ENCODE data around the gene PTPRA. TPM values are rescaled to one million over a fixed set of nuclear protein-coding genes. Genes with fewer than 3 reads are reported as not detected.

PTPRA gene
- total RNA-seq, 1 experiment from 2014 or later = 45.2 TPM

DNA sequence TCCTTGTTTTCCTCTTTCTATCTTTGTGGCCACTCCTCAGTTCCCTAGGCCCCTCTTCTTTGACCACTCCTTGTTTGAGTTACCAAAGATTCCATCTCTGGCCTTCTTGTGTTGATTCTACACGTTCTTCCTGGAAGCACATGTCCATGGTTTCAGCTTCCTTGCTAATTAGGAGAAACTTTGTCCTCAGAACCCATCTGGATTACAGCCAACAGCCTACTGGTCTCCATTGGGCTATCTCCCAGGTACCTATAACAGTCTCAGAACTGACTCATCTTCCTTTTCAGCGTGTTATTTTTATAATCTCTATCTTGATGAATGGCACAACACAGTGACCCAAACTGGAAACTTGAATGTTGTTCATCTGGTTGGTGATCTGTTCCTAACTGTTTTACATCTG is 17.5 kb downstream of the PTPRA start:
- Histone ChIP-seq H3K79me1 (ENCODE audit: insufficient read depth, low read depth, low read length, poor library complexity, severe bottlenecking) (peaks cover 12% of the 10 kb centered on the region), H3K14ac (ENCODE audit: insufficient read depth, low read length) (no peak overlapping the region), H2BK15ac (ENCODE audit: low read depth, low read length) (no peak overlapping the region), H3K23me2 (ENCODE audit: insufficient read length, low read depth, low read length, poor library complexity, severe bottlenecking) (no peaks in the 10 kb centered on the region), H3T11ph (ENCODE audit: low read length) (peak overlapping the region; percentile 36), H2BK12ac (ENCODE audit: insufficient read length, low read depth, low read length) (no peak overlapping the region), H3K56ac (ENCODE audit: insufficient read length, low read depth, low read length) (no peak overlapping the region), H2BK120ac (ENCODE audit: low read depth, low read length, poor library complexity, severe bottlenecking) (no peak overlapping the region), H3K9me3 (ENCODE audit: control insufficient read depth, low read depth, low read length) (no peaks in the 10 kb centered on the region), H3K23ac (ENCODE audit: insufficient read length, low read depth, low read length) (no peak overlapping the region), H3K27me3 (ENCODE audit: insufficient read depth, low read length) (no peaks in the 10 kb centered on the region), H2BK5ac (ENCODE audit: insufficient read length, low read length) (no peak overlapping the region), H3K27ac (ENCODE audit: insufficient read length, low read depth, low read length) (no peak overlapping the region), H3K9ac (ENCODE audit: extremely low read depth, insufficient read length, low read length) (no peak overlapping the region), H4K20me1 (ENCODE audit: control insufficient read depth, insufficient read depth, insufficient read length) (no peaks in the 10 kb centered on the region), H3K4me2 (ENCODE audit: insufficient read depth, insufficient read length, low read length) (no peak overlapping the region), H2AK5ac (ENCODE audit: insufficient read length, low read length) (no peak overlapping the region), H3K79me2 (ENCODE audit: insufficient read depth, low read length) (peaks cover 20% of the 10 kb centered on the region), H3K4me1 (ENCODE audit: insufficient read depth, low read length) (no peaks in the 10 kb centered on the region), H3K4ac (ENCODE audit: low read depth, low read length) (no peak overlapping the region), H2BK20ac (ENCODE audit: low read depth, low read length, poor library complexity, severe bottlenecking) (no peak overlapping the region), H4K8ac (replicated peaks; ENCODE audit: insufficient read length, low read depth, low read length) (no peak overlapping the region), H4K91ac (ENCODE audit: insufficient read length, low read depth, low read length) (no peak overlapping the region), H2AFZ (ENCODE audit: low read length) (no peak overlapping the region), H4K5ac (ENCODE audit: insufficient read length, low read depth, low read length) (no peak overlapping the region), H3K18ac (ENCODE audit: insufficient read length, low read depth, low read length) (no peak overlapping the region)
- Mint-ChIP-seq H3K36me3 (ENCODE audit: insufficient read depth in 1 of 3, low read depth in 3 of 3) (peaks cover 0 to 6% (median 3%) of the 10 kb centered on the region in 3 experiments; a peak in 4 of 7 replicates), H3K4me3 (no peak overlapping the region), H3K27ac (no peak overlapping the region; a peak in 1 of 7 replicates), H3K9me3 (peaks cover 0 to 2% of the 10 kb centered on the region in 2 experiments; a peak in 1 of 5 replicates), H3K4me1 (no peaks in the 10 kb centered on the region), H3K27me3 (ENCODE audit: low read depth) (no peaks in the 10 kb centered on the region)
- no peak for DNase-seq
- no CpG with 5 or more reads among the region's 2 CpGs for WGBS (ENCODE audit: extremely low coverage, insufficient read length, low lambda C conversion rate)
- TF ChIP-seq, protein P1, sequence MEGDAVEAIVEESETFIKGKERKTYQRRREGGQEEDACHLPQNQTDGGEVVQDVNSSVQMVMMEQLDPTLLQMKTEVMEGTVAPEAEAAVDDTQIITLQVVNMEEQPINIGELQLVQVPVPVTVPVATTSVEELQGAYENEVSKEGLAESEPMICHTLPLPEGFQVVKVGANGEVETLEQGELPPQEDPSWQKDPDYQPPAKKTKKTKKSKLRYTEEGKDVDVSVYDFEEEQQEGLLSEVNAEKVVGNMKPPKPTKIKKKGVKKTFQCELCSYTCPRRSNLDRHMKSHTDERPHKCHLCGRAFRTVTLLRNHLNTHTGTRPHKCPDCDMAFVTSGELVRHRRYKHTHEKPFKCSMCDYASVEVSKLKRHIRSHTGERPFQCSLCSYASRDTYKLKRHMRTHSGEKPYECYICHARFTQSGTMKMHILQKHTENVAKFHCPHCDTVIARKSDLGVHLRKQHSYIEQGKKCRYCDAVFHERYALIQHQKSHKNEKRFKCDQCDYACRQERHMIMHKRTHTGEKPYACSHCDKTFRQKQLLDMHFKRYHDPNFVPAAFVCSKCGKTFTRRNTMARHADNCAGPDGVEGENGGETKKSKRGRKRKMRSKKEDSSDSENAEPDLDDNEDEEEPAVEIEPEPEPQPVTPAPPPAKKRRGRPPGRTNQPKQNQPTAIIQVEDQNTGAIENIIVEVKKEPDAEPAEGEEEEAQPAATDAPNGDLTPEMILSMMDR (conservative IDR thresholded peaks at IDR 0.05) = no peak
